HG02763 (cell line): ENCODE data around the gene KCNC1.

Experiments used
- ATAC-seq: cut with Tn5 transposase; IDR thresholded peaks from one replicate; pipeline ENCODE4 v1.9.1; 2021; ENCODE audit warnings: mild to moderate bottlenecking, moderate library complexity; ENCODE audit not compliant: unreplicated experiment

The KCNC1 gene

DNA sequence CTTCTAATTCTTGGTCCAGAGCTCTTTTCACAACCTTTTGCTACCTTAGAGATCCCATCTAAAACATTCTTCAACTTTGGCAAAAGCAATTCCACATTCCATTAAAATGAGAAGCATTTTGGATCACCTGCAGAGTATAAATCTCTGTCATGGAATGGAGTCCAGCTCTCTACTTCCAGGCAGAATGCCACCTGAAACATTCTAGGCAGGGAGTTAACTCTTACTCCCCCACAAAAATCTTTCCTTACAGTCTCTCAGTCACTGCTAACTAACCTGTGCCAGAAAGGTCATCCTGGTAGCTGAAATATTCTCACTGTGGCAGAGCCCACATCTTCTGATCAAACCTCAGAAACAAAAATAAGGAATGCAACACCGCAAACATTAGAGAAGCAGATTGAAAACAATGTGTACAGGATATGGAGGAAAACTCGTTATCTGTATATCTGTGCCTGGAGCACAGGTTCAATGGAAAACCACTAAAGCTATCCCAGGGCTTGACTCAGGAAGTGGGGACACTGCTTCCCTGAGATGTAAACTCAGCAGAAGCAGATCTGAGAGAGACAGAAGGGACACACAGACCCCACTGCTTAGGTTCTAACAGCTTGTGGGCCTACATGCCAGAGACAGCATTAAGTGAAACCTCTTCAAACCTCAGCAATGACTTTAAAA lies 78.9 kb downstream of the KCNC1 start:
- no peak for ATAC-seq

GRCh38 chr11:17814546-17814945 lies 80.0 kb downstream of the KCNC1 start:
- no peak for ATAC-seq

- ATAC-seq: no peak
Observed at GRCh38 chr11:17816232-17816931, 81.8 kb downstream of the KCNC1 start.

DNA sequence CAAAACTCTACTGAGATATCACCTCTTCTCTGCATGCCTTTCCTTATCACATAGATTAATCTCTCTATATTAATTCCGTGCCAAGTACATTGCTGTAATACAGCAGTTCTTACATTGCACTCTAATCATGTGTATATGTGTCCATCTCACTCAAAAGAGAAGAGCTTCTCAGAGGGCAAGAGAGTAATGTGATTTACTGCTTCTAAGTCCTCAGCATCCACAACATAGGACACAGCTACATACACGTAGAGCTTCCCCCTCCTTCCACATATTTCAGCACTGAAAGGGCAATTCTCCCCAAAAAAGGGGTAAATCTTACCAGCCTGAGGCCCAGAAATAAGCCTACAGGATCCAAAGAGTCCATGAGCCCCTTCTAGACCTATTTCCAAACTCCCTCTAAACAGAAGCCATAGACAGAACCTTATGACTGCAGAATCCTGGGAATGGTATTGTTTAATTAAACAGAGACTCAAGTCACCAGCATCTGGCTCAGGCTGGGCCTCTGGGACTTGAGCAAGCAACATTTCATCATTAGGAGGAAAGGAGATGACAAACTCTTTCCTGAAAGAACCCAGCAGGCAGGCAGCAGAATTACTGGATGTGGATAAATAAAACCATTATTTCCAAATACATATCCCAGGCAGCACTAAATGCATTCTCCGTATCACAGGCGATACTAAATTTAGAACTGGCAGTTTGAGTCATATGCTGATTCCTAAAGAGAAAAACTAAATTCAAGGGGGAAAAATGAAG lies 87.2 kb downstream of the KCNC1 start:
- ATAC-seq: no peak

DNA sequence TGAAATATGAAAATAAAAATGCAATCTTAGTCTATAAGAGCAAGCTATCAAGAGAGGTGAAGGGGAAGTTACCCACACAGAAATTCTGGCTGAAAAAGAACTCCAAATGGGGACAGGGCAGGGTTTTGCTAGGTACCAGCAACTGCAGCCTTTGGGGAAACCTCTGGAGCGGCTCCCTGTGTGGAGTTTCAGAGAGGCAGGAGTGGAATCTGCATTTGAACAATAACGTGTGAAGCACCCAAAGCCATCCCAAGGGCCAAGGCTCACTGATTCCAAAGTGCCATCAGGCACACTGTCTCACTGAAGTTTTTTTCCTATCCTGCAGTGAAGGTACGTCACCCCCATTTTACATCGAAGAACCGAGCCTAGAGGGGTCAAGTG lies 87.8 kb downstream of the KCNC1 start:
- ATAC-seq: no peak

DNA sequence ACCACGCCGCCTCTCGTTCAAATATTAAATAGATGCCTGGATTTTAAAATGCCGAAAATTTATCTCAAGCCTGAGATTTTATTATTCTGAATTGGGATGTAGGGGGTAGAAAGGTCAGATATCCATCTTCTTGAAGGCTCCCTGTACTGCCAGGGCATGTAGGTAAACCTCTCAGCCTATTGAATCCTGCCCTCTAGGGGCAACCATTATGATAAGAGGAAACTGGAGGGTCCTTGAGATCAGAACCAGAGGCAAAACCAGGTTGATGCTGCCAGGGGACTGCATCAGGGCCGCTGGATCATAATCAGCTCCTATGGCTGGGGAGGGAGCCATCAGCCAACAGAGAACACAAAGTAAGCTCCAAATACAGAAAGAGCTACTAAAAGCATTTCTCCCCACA lies 92.4 kb downstream of the KCNC1 start:
- no peak for ATAC-seq

- ATAC-seq: no peak
Observed at GRCh38 chr11:17828311-17828751, 93.8 kb downstream of the KCNC1 start.

DNA sequence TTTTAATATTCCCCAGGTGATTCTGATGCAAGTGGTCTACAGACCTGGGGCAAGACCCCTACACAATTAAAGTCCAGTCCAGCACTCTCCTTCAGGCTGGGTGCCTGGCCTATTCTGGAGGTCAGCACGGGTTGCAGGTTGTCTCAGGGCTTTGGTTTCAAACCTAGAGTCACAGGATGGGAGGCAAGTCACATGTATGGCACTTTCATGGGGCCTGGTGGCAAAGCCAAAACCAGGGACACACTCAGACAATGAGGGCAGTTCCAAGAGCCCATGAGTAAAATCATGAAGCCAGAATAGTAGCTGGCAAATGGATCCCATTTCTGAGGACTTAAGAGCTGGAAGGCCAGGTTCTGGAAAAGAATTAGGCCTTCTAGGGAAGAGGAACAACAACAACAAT lies 96.6 kb downstream of the KCNC1 start:
- no peak for ATAC-seq

DNA sequence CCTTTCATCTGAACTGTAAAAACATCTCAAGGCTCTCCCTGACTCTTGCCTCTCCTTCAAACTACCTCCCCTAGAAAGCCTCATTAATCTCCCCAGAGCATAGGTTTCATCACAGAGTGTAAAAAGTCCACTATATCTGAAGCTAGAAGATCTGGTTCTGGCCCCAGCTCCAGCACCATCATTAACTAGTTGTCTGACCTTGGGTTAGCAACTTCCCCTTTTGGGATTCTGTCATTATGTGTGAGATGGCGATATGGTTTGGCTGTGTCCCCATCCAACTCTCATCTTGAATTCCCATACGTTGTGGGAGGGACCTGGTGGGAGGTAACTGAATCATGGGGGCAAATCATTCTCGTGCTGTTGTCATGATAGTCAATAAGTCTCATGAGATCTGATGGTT lies 97.3 kb downstream of the KCNC1 start:
- ATAC-seq: no peak
